Astrocyte of the spinal cord (primary cell): ENCODE measurements around the gene SLC37A3.

Experiments used
- DNase-seq: peaks from one replicate; pipeline ENCODE4 v3.0.0; 2011; ENCODE audit warnings: low read depth, low spot score
- H3K4me3 ChIP-seq: 2 replicates; pipeline ENCODE4 v1.5.1; 2011; ENCODE audit warnings: low read depth, mild to moderate bottlenecking, low read length, moderate library complexity
- CTCF ChIP-seq: IDR thresholded peaks from 2 replicates; pipeline ENCODE4 v1.5.1; 2012; ENCODE audit warnings: low read depth, mild to moderate bottlenecking, low read length, inconsistent platforms
- in situ Hi-C: cut with HindIII; loops from 2 replicates; pipeline ENCODE4 v1.10.0; 2017; ENCODE audit warnings: low sequenced_read_pairs

Gene SLC37A3

DNA sequence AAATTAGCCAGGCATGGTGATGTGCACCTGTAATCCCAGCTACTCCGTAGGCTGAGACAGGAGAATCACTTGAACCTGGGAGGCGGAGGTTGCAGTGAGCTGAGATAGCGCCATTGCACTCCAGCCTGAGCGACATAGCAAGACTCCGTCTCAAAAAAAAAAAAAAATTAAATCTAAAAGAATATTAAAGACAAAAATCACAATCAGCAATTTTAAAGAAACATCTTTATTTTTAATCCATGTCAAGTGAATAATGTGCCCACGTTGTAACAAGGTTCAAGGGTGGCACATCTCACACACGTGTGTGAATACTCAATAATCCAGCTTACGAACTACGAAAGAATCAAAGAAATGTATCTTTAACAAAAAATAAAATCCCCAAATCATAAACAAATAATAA lies 23.0 kb downstream of the SLC37A3 start:
- TF ChIP-seq CTCF, result no peak
- in situ Hi-C loops, result no loop called here
- DNase-seq, result no peak
- no peak overlapping the region for H3K4me3 ChIP-seq

- TF ChIP-seq CTCF, result no peak
- no peak overlapping the region for H3K4me3 ChIP-seq
- in situ Hi-C loops, result no loop called here
- no peak for DNase-seq
Observed at GRCh38 chr7:140369294-140369693, 29.0 kb downstream of the SLC37A3 start.

DNA sequence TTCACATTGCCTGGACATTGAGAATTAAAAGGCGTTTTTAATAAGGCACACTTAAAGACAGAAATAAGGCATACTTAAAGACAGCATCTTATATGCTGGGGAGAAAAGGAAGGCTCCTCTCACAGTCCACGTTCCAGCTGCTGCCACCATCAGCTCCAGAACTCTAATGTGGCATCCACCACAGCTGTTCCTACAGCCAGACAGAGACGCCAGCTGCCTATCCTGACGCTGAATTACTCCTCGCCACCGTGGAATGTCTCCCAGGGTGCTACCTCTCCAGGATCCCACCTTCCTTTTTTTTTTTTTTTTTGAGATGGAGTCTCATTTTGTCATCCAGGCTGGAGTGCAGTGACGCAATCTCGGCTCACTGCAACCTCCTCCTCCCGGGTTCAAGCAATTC lies 30.8 kb downstream of the SLC37A3 start:
- TF ChIP-seq CTCF, result no peak
- H3K4me3 ChIP-seq, result no peak overlapping the region
- in situ Hi-C loops, result no loop called here
- no peak for DNase-seq

DNA sequence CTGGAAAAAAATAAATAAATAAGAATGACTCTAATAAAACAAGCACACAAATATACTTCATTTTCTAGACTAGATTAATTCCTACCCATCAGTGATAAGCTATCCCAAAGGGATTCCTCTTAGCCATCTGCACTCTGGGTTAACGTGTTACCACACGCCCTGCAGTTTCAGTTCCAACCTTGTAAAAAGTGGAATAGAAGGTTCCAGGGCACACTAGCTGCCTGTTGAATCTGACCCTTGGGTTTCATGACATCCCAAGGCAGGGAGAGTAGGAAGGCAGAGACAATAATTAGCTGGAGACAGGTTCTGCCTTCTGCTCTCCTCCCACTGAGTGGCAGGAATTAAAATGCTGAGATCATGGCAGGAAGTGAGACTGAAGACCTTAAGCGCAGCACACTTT lies 33.5 kb downstream of the SLC37A3 start:
- DNase-seq, result no peak
- in situ Hi-C loops, result no loop called here
- no peak overlapping the region for H3K4me3 ChIP-seq
- no peak for TF ChIP-seq CTCF

- no peak for DNase-seq
- H3K4me3 ChIP-seq, result no peak overlapping the region
- TF ChIP-seq CTCF, result no peak
- in situ Hi-C loops, result no loop called here
Observed at GRCh38 chr7:140360697-140361229, 37.6 kb downstream of the SLC37A3 start.

- TF ChIP-seq CTCF, result no peak
- no peak for DNase-seq
- no peak overlapping the region for H3K4me3 ChIP-seq
- in situ Hi-C loops, result no loop called here
Observed at GRCh38 chr7:140358412-140359051, 39.8 kb downstream of the SLC37A3 start.
